ENCODE results near the gene SEMA3B.

DNA sequence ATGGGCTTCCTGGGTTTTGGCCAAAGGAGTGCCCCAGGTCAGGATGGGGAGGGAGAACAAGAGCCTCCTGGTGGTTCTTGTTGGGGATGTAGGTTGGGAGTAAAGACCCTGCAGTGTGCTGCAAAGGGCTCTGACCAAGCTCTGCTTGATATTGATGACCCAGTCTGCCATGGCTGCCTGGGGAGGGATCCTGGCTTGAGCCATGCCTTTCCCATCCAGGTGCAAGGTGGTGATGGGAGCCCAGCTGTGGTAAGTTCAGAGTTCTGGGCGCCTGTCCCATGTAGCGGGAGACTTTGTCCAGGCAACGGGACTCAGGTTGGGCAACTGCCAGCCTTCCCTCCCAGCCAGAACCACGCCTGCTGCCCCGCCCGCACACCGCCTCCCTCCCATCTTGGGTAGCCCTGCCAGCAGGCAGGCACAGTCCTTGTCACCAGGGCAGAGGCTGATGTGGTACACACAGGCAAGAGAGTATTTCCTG is 30.4 kb upstream of the SEMA3B start:
- TF ChIP-seq, protein P1, sequence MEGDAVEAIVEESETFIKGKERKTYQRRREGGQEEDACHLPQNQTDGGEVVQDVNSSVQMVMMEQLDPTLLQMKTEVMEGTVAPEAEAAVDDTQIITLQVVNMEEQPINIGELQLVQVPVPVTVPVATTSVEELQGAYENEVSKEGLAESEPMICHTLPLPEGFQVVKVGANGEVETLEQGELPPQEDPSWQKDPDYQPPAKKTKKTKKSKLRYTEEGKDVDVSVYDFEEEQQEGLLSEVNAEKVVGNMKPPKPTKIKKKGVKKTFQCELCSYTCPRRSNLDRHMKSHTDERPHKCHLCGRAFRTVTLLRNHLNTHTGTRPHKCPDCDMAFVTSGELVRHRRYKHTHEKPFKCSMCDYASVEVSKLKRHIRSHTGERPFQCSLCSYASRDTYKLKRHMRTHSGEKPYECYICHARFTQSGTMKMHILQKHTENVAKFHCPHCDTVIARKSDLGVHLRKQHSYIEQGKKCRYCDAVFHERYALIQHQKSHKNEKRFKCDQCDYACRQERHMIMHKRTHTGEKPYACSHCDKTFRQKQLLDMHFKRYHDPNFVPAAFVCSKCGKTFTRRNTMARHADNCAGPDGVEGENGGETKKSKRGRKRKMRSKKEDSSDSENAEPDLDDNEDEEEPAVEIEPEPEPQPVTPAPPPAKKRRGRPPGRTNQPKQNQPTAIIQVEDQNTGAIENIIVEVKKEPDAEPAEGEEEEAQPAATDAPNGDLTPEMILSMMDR (IDR thresholded peaks at IDR 0.05): no peak
- peak in 1 of 4 donors; percentile 14 for TF ChIP-seq POLR2A (IDR thresholded peaks at IDR 0.05)
